Measurements from ENCODE around the gene MST1.

MST1 gene

GRCh38 chr3:49649576-49649975, 39.7 kb downstream of the MST1 start:
- H3K9me3 ChIP-seq: no peaks in the 10 kb centered on the region
- H3K4me1 ChIP-seq: no peaks in the 10 kb centered on the region
- TF ChIP-seq CTCF (IDR thresholded peaks at IDR 0.05; ENCODE audit: low read depth, low read length): no peak
- DNase-seq: no peak
- no peaks in the 10 kb centered on the region for H3K27me3 ChIP-seq
- H3K4me3 ChIP-seq (ENCODE audit: low read depth, low read length): no peak overlapping the region
- H3K36me3 ChIP-seq: no peaks in the 10 kb centered on the region

- no peaks in the 10 kb centered on the region for H3K4me1 ChIP-seq
- H3K9me3 ChIP-seq: no peaks in the 10 kb centered on the region
- no peak for TF ChIP-seq CTCF (IDR thresholded peaks at IDR 0.05; ENCODE audit: low read depth, low read length)
- H3K27me3 ChIP-seq: no peaks in the 10 kb centered on the region
- DNase-seq: no peak
- H3K4me3 ChIP-seq (ENCODE audit: low read depth, low read length): no peak overlapping the region
- H3K36me3 ChIP-seq: no peaks in the 10 kb centered on the region
These were observed 40.8 kb downstream of the MST1 start for GRCh38 chr3:49648354-49649019.

GRCh38 chr3:49647741-49648140, 41.5 kb downstream of the MST1 start:
- TF ChIP-seq CTCF (IDR thresholded peaks at IDR 0.05; ENCODE audit: low read depth, low read length): no peak
- H3K27me3 ChIP-seq: no peaks in the 10 kb centered on the region
- no peaks in the 10 kb centered on the region for H3K9me3 ChIP-seq
- no peaks in the 10 kb centered on the region for H3K36me3 ChIP-seq
- no peak for DNase-seq
- H3K4me3 ChIP-seq (ENCODE audit: low read depth, low read length): no peak overlapping the region
- no peaks in the 10 kb centered on the region for H3K4me1 ChIP-seq

GRCh38 chr3:49646236-49646635, 43.0 kb downstream of the MST1 start:
- H3K36me3 ChIP-seq: no peaks in the 10 kb centered on the region
- no peaks in the 10 kb centered on the region for H3K27me3 ChIP-seq
- TF ChIP-seq CTCF (IDR thresholded peaks at IDR 0.05; ENCODE audit: low read depth, low read length): no peak
- H3K9me3 ChIP-seq: no peaks in the 10 kb centered on the region
- no peak for DNase-seq
- no peaks in the 10 kb centered on the region for H3K4me1 ChIP-seq
- no peak overlapping the region for H3K4me3 ChIP-seq (ENCODE audit: low read depth, low read length)

GRCh38 chr3:49644684-49645083, 44.6 kb downstream of the MST1 start:
- H3K9me3 ChIP-seq: no peaks in the 10 kb centered on the region
- H3K4me1 ChIP-seq: no peaks in the 10 kb centered on the region
- TF ChIP-seq CTCF (IDR thresholded peaks at IDR 0.05; ENCODE audit: low read depth, low read length): no peak
- no peak overlapping the region for H3K4me3 ChIP-seq (ENCODE audit: low read depth, low read length)
- DNase-seq: no peak
- H3K36me3 ChIP-seq: no peaks in the 10 kb centered on the region
- H3K27me3 ChIP-seq: no peaks in the 10 kb centered on the region

GRCh38 chr3:49642708-49643145, 46.5 kb downstream of the MST1 start:
- Histone ChIP-seq H3K9me3 (no peaks in the 10 kb centered on the region), H3K4me3 (ENCODE audit: low read depth, low read length) (no peak overlapping the region), H3K4me1 (no peaks in the 10 kb centered on the region), H3K36me3 (no peaks in the 10 kb centered on the region), H3K27me3 (no peaks in the 10 kb centered on the region)
- no peak for TF ChIP-seq CTCF (IDR thresholded peaks at IDR 0.05; ENCODE audit: low read depth, low read length)
- DNase-seq: no peak

Data from BE2C (cell line).